Naive thymus-derived CD4-positive, alpha-beta T cell (primary cell): ENCODE results near the gene NLRP3. TPM values are rescaled to one million over a fixed set of nuclear protein-coding genes. Genes with fewer than 3 reads are reported as not detected.
A peak's percentile ranks its signal among the peaks of the same experiment; 100 is the strongest.

ENCODE experiments used
- ATAC-seq: fragments of 150-1000 bp; cut with Tn5 transposase; 2 replicates; pipeline ENCODE4 v1.10.0; 2021; ENCODE audit warnings: mild to moderate bottlenecking, moderate library complexity
- CTCF ChIA-PET: fragments of 350-600 bp; sonication (Branson Sonifier 250); formaldehyde crosslinking; loops from one replicate; lab custom pipeline; 2021; ENCODE audit warnings: antibody characterized with exemption; lab: Charles Lee
- POLR2A ChIA-PET: fragments of 350-600 bp; sonication (Branson Sonifier 250); formaldehyde crosslinking; loops from one replicate; lab custom pipeline; 2021; ENCODE audit warnings: antibody characterized with exemption, inconsistent platforms; lab: Charles Lee
- DNase-seq, 9 donors: peaks; one replicate each; pipeline versions ENCODE4 v3.0.0 to v3.0.0-alpha.2; 2020 to 2022; ENCODE audit warnings: mixed read lengths in 1 of 9
- H3K27ac ChIP-seq: one replicate; pipeline ENCODE4 v1.7.0; 2013; ENCODE audit warnings: mild to moderate bottlenecking, low read depth, low read length, moderate library complexity
- H3K27me3 ChIP-seq, 2 donors: one replicate each; pipeline ENCODE4 v1.7.0; 2013; ENCODE audit warnings: low read length in 2 of 2, mild to moderate bottlenecking in 2 of 2, moderate library complexity in 2 of 2; ENCODE audit not compliant: control insufficient read depth in 2 of 2, insufficient read depth in 2 of 2
- H3K36me3 ChIP-seq, 3 experiments: 1 replicate in 2 of 3; 2 replicates in 1 of 3; pipeline ENCODE4 v1.7.0; 2013; ENCODE audit warnings: low read length in 3 of 3, mild to moderate bottlenecking in 3 of 3, moderate library complexity in 1 of 3; ENCODE audit not compliant: insufficient read depth in 3 of 3, control insufficient read depth in 2 of 3
- H3K4me1 ChIP-seq, 2 donors: one replicate each; pipeline ENCODE4 v1.7.0; 2013; ENCODE audit warnings: low read length in 2 of 2, mild to moderate bottlenecking in 2 of 2, moderate library complexity in 1 of 2; ENCODE audit not compliant: control insufficient read depth in 2 of 2, insufficient read depth in 2 of 2
- H3K4me3 ChIP-seq: 2 replicates; pipeline ENCODE4 v1.7.0; 2013; ENCODE audit warnings: mild to moderate bottlenecking, low read length
- H3K9me3 ChIP-seq, 3 experiments: 1 replicate in 2 of 3; 2 replicates in 1 of 3; pipeline ENCODE4 v1.7.0; 2013; ENCODE audit warnings: low read length in 3 of 3; ENCODE audit not compliant: control insufficient read depth in 2 of 3
- H3K27ac Mint-ChIP-seq, 9 donors: one replicate each; pipeline ENCODE4 v1.8.0; 2020 to 2022; ENCODE audit warnings: mixed read lengths in 9 of 9, mild to moderate bottlenecking in 8 of 9, moderate library complexity in 5 of 9, inconsistent platforms in 2 of 9
- H3K27me3 Mint-ChIP-seq, 5 donors: one replicate each; pipeline ENCODE4 v1.8.0; 2021 to 2022; ENCODE audit warnings: mixed read lengths in 5 of 5, mild to moderate bottlenecking in 1 of 5
- H3K36me3 Mint-ChIP-seq, 5 donors: one replicate each; pipeline ENCODE4 v1.8.0; 2020 to 2022; ENCODE audit warnings: mixed read lengths in 5 of 5, mild to moderate bottlenecking in 3 of 5, inconsistent platforms in 1 of 5
- H3K4me1 Mint-ChIP-seq, 7 donors: one replicate each; pipeline ENCODE4 v1.8.0; 2020 to 2022; ENCODE audit warnings: mixed read lengths in 7 of 7, mild to moderate bottlenecking in 3 of 7, inconsistent platforms in 1 of 7
- H3K4me3 Mint-ChIP-seq, 10 donors: one replicate each; pipeline ENCODE4 v1.8.0; 2020 to 2022; ENCODE audit warnings: mild to moderate bottlenecking in 10 of 10, mixed read lengths in 10 of 10, moderate library complexity in 6 of 10, inconsistent platforms in 2 of 10
- H3K9me3 Mint-ChIP-seq, 11 donors: one replicate each; pipeline ENCODE4 v1.8.0; 2020 to 2022; ENCODE audit warnings: mixed read lengths in 11 of 11, mild to moderate bottlenecking in 4 of 11, inconsistent platforms in 1 of 11, moderate library complexity in 1 of 11
- intact Hi-C, 2 donors: fragments of 100-400 bp; cut with micrococcal nuclease; formaldehyde crosslinking; loops; one replicate each; pipeline ENCODE4 v1.15.1; 2023
- polyA plus RNA-seq, 2 donors: library from polyadenylated mRNA; unstranded; fragments of 300-500 nt; fragmentation: Illumina TruSeq; gene quantifications; one replicate each; pipeline ENCODE4 v1.2.3, GENCODE V29; 2021
- total RNA-seq, 6 experiments: library from RNA in 5 of 6; stranded (reverse) in 5 of 6; gene quantifications; 1 replicate in 5 of 6; 2 replicates in 1 of 6; pipeline ENCODE4 v1.2.3 and lab custom pipeline; 2021 to 2026

Gene NLRP3
- total and polyA plus RNA-seq, 7 experiments from 2014 or later: 0.70 to 90.6 (median 4.6) TPM

GRCh38 chr1:247437551-247438505, 21.9 kb downstream of the NLRP3 start:
- no peak overlapping the region for H3K27ac Mint-ChIP-seq
- Histone ChIP-seq H3K36me3 (peaks cover 0 to 10% (median 0%) of the 10 kb centered on the region in 3 experiments), H3K4me1 (no peaks in the 10 kb centered on the region), H3K9me3 (no peaks in the 10 kb centered on the region), H3K27ac (no peak overlapping the region), H3K27me3 (no peaks in the 10 kb centered on the region), H3K4me3 (no peak overlapping the region)
- intact Hi-C loops: no loop called here
- DNase-seq (no peak), ATAC-seq (no peak)
- no peaks in the 10 kb centered on the region for H3K27me3 Mint-ChIP-seq
- H3K36me3 Mint-ChIP-seq: peaks cover 0 to 64% (median 41%) of the 10 kb centered on the region in 5 donors
- ChIA-PET CTCF (interaction anchor here (1.3 kb wide), 1 partner anchor 48 kb away, joined by 5 read pairs; no protein-coding TSS in a partner anchor), POLR2A (no interaction called here)
- H3K4me1 Mint-ChIP-seq: peaks cover 0 to 24% (median 0%) of the 10 kb centered on the region in 7 donors
- no peak overlapping the region for H3K4me3 Mint-ChIP-seq
- peaks cover 0 to 2% (median 0%) of the 10 kb centered on the region in 11 donors for H3K9me3 Mint-ChIP-seq

- H3K36me3 Mint-ChIP-seq: peaks cover 0 to 65% (median 38%) of the 10 kb centered on the region in 5 donors
- POLR2A ChIA-PET: no interaction called here
- H3K4me1 Mint-ChIP-seq: peaks cover 0 to 17% (median 0%) of the 10 kb centered on the region in 7 donors
- intact Hi-C loops: no loop called here
- ATAC-seq: peak; percentile 86
- Histone ChIP-seq H3K36me3 (peaks cover 0 to 17% (median 7%) of the 10 kb centered on the region in 3 experiments), H3K27ac (no peak overlapping the region), H3K4me3 (no peak overlapping the region), H3K9me3 (no peaks in the 10 kb centered on the region), H3K27me3 (no peaks in the 10 kb centered on the region), H3K4me1 (no peaks in the 10 kb centered on the region)
- CTCF ChIA-PET: interaction anchor here (1.0 kb wide), 1 partner anchor 67 kb away, joined by 3 read pairs; no protein-coding TSS in a partner anchor
- H3K27me3 Mint-ChIP-seq: no peaks in the 10 kb centered on the region
- peak overlapping the region in 1 of 9 donors; percentile 34 for H3K27ac Mint-ChIP-seq
- H3K9me3 Mint-ChIP-seq: peaks cover 0 to 2% (median 0%) of the 10 kb centered on the region in 11 donors
- H3K4me3 Mint-ChIP-seq: no peak overlapping the region
- DNase-seq: no peak
Observed at GRCh38 chr1:247440001-247440620, 24.1 kb downstream of the NLRP3 start.

GRCh38 chr1:247441606-247442005, 25.6 kb downstream of the NLRP3 start:
- Mint-ChIP-seq H3K27ac (no peak overlapping the region), H3K27me3 (no peaks in the 10 kb centered on the region), H3K4me1 (peaks cover 0 to 13% (median 0%) of the 10 kb centered on the region in 7 donors), H3K36me3 (peaks cover 0 to 68% (median 48%) of the 10 kb centered on the region in 5 donors), H3K4me3 (no peak overlapping the region), H3K9me3 (peaks cover 0 to 2% (median 0%) of the 10 kb centered on the region in 11 donors)
- Histone ChIP-seq H3K27ac (no peak overlapping the region), H3K4me3 (no peak overlapping the region), H3K27me3 (no peaks in the 10 kb centered on the region), H3K9me3 (no peaks in the 10 kb centered on the region), H3K4me1 (no peaks in the 10 kb centered on the region), H3K36me3 (peaks cover 0 to 28% (median 14%) of the 10 kb centered on the region in 3 experiments)
- ATAC-seq (no peak), DNase-seq (no peak)
- intact Hi-C loops: no loop called here
- ChIA-PET POLR2A (interaction anchor here (0.6 kb wide), 1 partner anchor 55 kb away, joined by 4 read pairs; no protein-coding TSS in a partner anchor), CTCF (interaction anchor here (1.1 kb wide), 1 partner anchor 45 kb away, joined by 3 read pairs; no protein-coding TSS in a partner anchor)

GRCh38 chr1:247442164-247442563, 26.2 kb downstream of the NLRP3 start:
- Mint-ChIP-seq H3K36me3 (peaks cover 0 to 68% (median 53%) of the 10 kb centered on the region in 5 donors), H3K4me1 (peaks cover 0 to 12% (median 0%) of the 10 kb centered on the region in 7 donors), H3K27ac (peak overlapping the region in 2 of 9 donors; percentile 14 to 22), H3K4me3 (no peak overlapping the region), H3K27me3 (no peaks in the 10 kb centered on the region), H3K9me3 (peaks cover 0 to 2% (median 0%) of the 10 kb centered on the region in 11 donors)
- ChIA-PET POLR2A (interaction anchor here (0.6 kb wide), 1 partner anchor 55 kb away, joined by 4 read pairs; no protein-coding TSS in a partner anchor), CTCF (interaction anchor here (0.7 to 1.1 kb wide), 2 partner anchors 44 to 1297 kb away, joined by 3 read pairs; no protein-coding TSS in a partner anchor)
- no peak overlapping the region for H3K27ac ChIP-seq
- no peaks in the 10 kb centered on the region for H3K4me1 ChIP-seq
- H3K27me3 ChIP-seq: no peaks in the 10 kb centered on the region
- no peaks in the 10 kb centered on the region for H3K9me3 ChIP-seq
- intact Hi-C loops: no loop called here
- ATAC-seq (no peak), DNase-seq (no peak)
- H3K36me3 ChIP-seq: peaks cover 0 to 34% (median 14%) of the 10 kb centered on the region in 3 experiments
- no peak overlapping the region for H3K4me3 ChIP-seq

- no peaks in the 10 kb centered on the region for H3K9me3 ChIP-seq
- POLR2A ChIA-PET: no interaction called here
- peaks cover 0 to 39% (median 18%) of the 10 kb centered on the region in 3 experiments for H3K36me3 ChIP-seq
- Mint-ChIP-seq H3K4me1 (peaks cover 0 to 12% (median 0%) of the 10 kb centered on the region in 7 donors), H3K27ac (no peak overlapping the region), H3K4me3 (no peak overlapping the region), H3K36me3 (peaks cover 0 to 71% (median 59%) of the 10 kb centered on the region in 5 donors), H3K9me3 (peaks cover 0 to 2% (median 0%) of the 10 kb centered on the region in 11 donors), H3K27me3 (no peaks in the 10 kb centered on the region)
- no peak overlapping the region for H3K27ac ChIP-seq
- H3K4me1 ChIP-seq: no peaks in the 10 kb centered on the region
- intact Hi-C loops: no loop called here
- DNase-seq (no peak), ATAC-seq (no peak)
- H3K27me3 ChIP-seq: no peaks in the 10 kb centered on the region
- CTCF ChIA-PET: no interaction called here
- H3K4me3 ChIP-seq: no peak overlapping the region
Observed at GRCh38 chr1:247443641-247444040, 27.7 kb downstream of the NLRP3 start.

GRCh38 chr1:247444571-247444970, 28.6 kb downstream of the NLRP3 start:
- H3K27me3 Mint-ChIP-seq: no peaks in the 10 kb centered on the region
- DNase-seq (no peak), ATAC-seq (no peak)
- no peak overlapping the region for H3K4me3 ChIP-seq
- H3K36me3 ChIP-seq: peaks cover 0 to 45% (median 18%) of the 10 kb centered on the region in 3 experiments
- H3K4me3 Mint-ChIP-seq: no peak overlapping the region
- peaks cover 0 to 9% (median 0%) of the 10 kb centered on the region in 7 donors for H3K4me1 Mint-ChIP-seq
- CTCF ChIA-PET: no interaction called here
- no peak overlapping the region for H3K27ac Mint-ChIP-seq
- intact Hi-C loops: no loop called here
- H3K36me3 Mint-ChIP-seq: peaks cover 0 to 66% (median 53%) of the 10 kb centered on the region in 5 donors
- H3K9me3 ChIP-seq: no peaks in the 10 kb centered on the region
- POLR2A ChIA-PET: no interaction called here
- H3K27ac ChIP-seq: no peak overlapping the region
- no peaks in the 10 kb centered on the region for H3K9me3 Mint-ChIP-seq
- no peaks in the 10 kb centered on the region for H3K4me1 ChIP-seq
- no peaks in the 10 kb centered on the region for H3K27me3 ChIP-seq
